K562 (cell line): ENCODE results near the gene STEAP2. TPM values are rescaled to one million over a fixed set of nuclear protein-coding genes. Genes with fewer than 3 reads are reported as not detected.
A peak's percentile ranks its signal among the peaks of the same experiment; 100 is the strongest.

Experiments
- ATAC-seq: fragments of 200-7000 bp; cut with Tn5 transposase; 3 replicates; pipeline ENCODE4 v1.9.1; 2020; ENCODE audit warnings: moderate library complexity
- BruUV-seq: library from RNA; stranded (reverse); fragments of 400-500 nt; replicated peaks from 2 replicates; lab custom pipeline; 2021; lab: Mats Ljungman, UMichigan
- CTCF ChIA-PET: fragments of 300-600 bp; formaldehyde crosslinking; extraction: SDS; loops from one replicate; lab custom pipeline; 2021; ENCODE audit warnings: low intra/inter-chr PET ratio; lab: Yijun Ruan, JAX
- POLR2A ChIA-PET: fragments of 300-600, 350-650 bp; sonication (Branson Sonifier 250); formaldehyde crosslinking; extraction: SDS; loops from one replicate; lab custom pipeline; 2021; ENCODE audit warnings: antibody characterized with exemption, inconsistent platforms; lab: Yijun Ruan, JAX
- DNase-seq, 4 experiments: peaks; one replicate each; pipeline versions ENCODE4 v3.0.0 to v3.0.0-alpha.2; 2011 to 2018; ENCODE audit warnings: low spot score in 3 of 4, mixed read lengths in 3 of 4; ENCODE audit errors: extremely low read depth in 1 of 4
- FAIRE-seq: peaks from 2 replicates; lab custom pipeline; 2011; peaks lifted over from hg19 to GRCh38; lab: Jason Lieb, UNC
- H2AFZ ChIP-seq: 2 replicates; pipeline ENCODE4 v1.6.0; 2011; ENCODE audit warnings: low read depth, low read length, control low read depth, inconsistent platforms
- H3K27ac ChIP-seq: fragments of 200-600 bp; 3 replicates; pipeline ENCODE4 v1.8.0; 2011; ENCODE audit warnings: low read depth, mild to moderate bottlenecking, control low read depth, inconsistent platforms, low read length, moderate library complexity, mixed read lengths; ENCODE audit errors: extremely low read depth
- H3K27me3 ChIP-seq, 2 experiments: fragments of 300-600 bp in 1 of 2; 2 replicates in 1 of 2; 3 replicates in 1 of 2; pipeline versions ENCODE4 v1.6.0 to v1.8.0; 2011; ENCODE audit warnings: inconsistent platforms in 2 of 2, low read length in 2 of 2, mild to moderate bottlenecking in 1 of 2, mixed read lengths in 1 of 2, moderate library complexity in 1 of 2; ENCODE audit not compliant: control insufficient read depth in 2 of 2, insufficient read depth in 2 of 2
- H3K36me3 ChIP-seq: fragments of 300-600 bp; 3 replicates; pipeline ENCODE4 v1.8.0; 2011; ENCODE audit warnings: mild to moderate bottlenecking, low read length, inconsistent platforms; ENCODE audit not compliant: control insufficient read depth, insufficient read depth
- H3K4me1 ChIP-seq, 2 experiments: fragments of 200-600 bp in 1 of 2; replicated peaks in 1 of 2; 2 replicates in 1 of 2; 3 replicates in 1 of 2; pipeline versions ENCODE4 v1.5.1 to v1.8.0; 2011; ENCODE audit warnings: inconsistent platforms in 2 of 2, low read length in 2 of 2, mild to moderate bottlenecking in 1 of 2, mixed read lengths in 1 of 2, moderate library complexity in 1 of 2; ENCODE audit not compliant: control insufficient read depth in 2 of 2, insufficient read depth in 2 of 2
- H3K4me2 ChIP-seq: 2 replicates; pipeline ENCODE4 v1.6.1; 2011; ENCODE audit warnings: low read length, control low read depth, inconsistent platforms, mixed read lengths; ENCODE audit not compliant: insufficient read depth
- H3K4me3 ChIP-seq: fragments of 200-600 bp; sonication (generic), shearing (Covaris generic); 2 replicates; pipeline ENCODE4 v1.5.1; 2016; ENCODE audit warnings: control low read depth, inconsistent platforms
- H3K79me2 ChIP-seq: fragments of 200-600 bp; 3 replicates; pipeline ENCODE4 v1.8.0; 2011; ENCODE audit warnings: low read length, inconsistent platforms; ENCODE audit not compliant: control insufficient read depth, insufficient read depth
- H3K9ac ChIP-seq, 2 experiments: 2 replicates each; pipeline versions ENCODE4 v1.6.0 to v1.6.1; 2011; ENCODE audit warnings: low read depth in 2 of 2, low read length in 2 of 2, control low read depth in 1 of 2, inconsistent platforms in 1 of 2, mild to moderate bottlenecking in 1 of 2, mixed read lengths in 1 of 2; ENCODE audit not compliant: insufficient read depth in 1 of 2
- H3K9me1 ChIP-seq: one replicate; pipeline ENCODE4 v1.6.0; 2011; ENCODE audit warnings: inconsistent platforms, mild to moderate bottlenecking, low read length, moderate library complexity; ENCODE audit not compliant: control insufficient read depth, insufficient read depth
- H3K9me3 ChIP-seq: replicated peaks from 2 replicates; pipeline ENCODE4 v1.5.1; 2011; ENCODE audit warnings: low read depth, low read length, inconsistent platforms; ENCODE audit not compliant: control insufficient read depth, insufficient read depth
- H4K20me1 ChIP-seq: replicated peaks from 2 replicates; pipeline ENCODE4 v1.6.1; 2011; ENCODE audit warnings: low read length, inconsistent platforms, mixed read lengths; ENCODE audit not compliant: control insufficient read depth, insufficient read depth
- ARHGAP35 ChIP-seq: fragments of 450-650 bp; IDR thresholded peaks from 2 replicates; pipeline ENCODE4 v1.6.1; 2018; ENCODE audit not compliant: partially characterized antibody
- CEBPB ChIP-seq: fragments of 450-650 bp; IDR thresholded peaks from 2 replicates; pipeline ENCODE4 v1.6.1; 2016; ENCODE audit warnings: missing genetic modification characterization, missing compliant biosample characterization
- NFIC ChIP-seq: fragments of 450-650 bp; IDR thresholded peaks from 2 replicates; pipeline ENCODE4 v1.6.1; 2017; ENCODE audit warnings: mild to moderate bottlenecking, inconsistent platforms
- RBM25 ChIP-seq: fragments of 200-400 bp; formaldehyde crosslinking; IDR thresholded peaks from 2 replicates; pipeline ENCODE4 v1.6.1; 2018; ENCODE audit warnings: low read length, low read depth, moderate library complexity; ENCODE audit not compliant: severe bottlenecking
- SRSF1 ChIP-seq: fragments of 200-400 bp; formaldehyde crosslinking; IDR thresholded peaks from 2 replicates; pipeline ENCODE4 v1.6.1; 2017; ENCODE audit warnings: mild to moderate bottlenecking, low read depth, low read length, moderate library complexity
- XRCC3 ChIP-seq: fragments of 450-650 bp; IDR thresholded peaks from 2 replicates; pipeline ENCODE4 v1.6.1; 2017; ENCODE audit warnings: mild to moderate bottlenecking, moderate library complexity
- ZNF274 ChIP-seq: IDR thresholded peaks from 2 replicates; pipeline ENCODE4 v1.6.1; 2011; ENCODE audit warnings: low read depth, mild to moderate bottlenecking, low read length, moderate library complexity, borderline replicate concordance
- ZNF324 ChIP-seq: fragments of 250-450 bp; sonication (Bioruptor Pico); IDR thresholded peaks from 2 replicates; pipeline ENCODE4 v1.4.0; 2020; ENCODE audit warnings: mild to moderate bottlenecking
- WGBS: fragments of 100-300 bp; shearing (Covaris generic); methylation state at CpG from one replicate; pipeline ENCODE4 v1.1.6; 2016; ENCODE audit warnings: low coverage, mixed read lengths; ENCODE audit not compliant: insufficient coverage; ENCODE audit errors: missing lambda C conversion rate; 5-methylcytosine and 5-hydroxymethylcytosine counted together
- in situ Hi-C: fragments of 300-500 bp; cut with MboI; formaldehyde crosslinking; loops from 4 replicates; pipeline ENCODE4 v1.15.0; 2018; ENCODE audit warnings: inconsistent platforms, mixed read lengths
- intact Hi-C: fragments of 100-400 bp; cut with micrococcal nuclease; formaldehyde crosslinking; loops from 2 replicates; pipeline ENCODE4 v1.14.2; 2022
- polyA plus RNA-seq, 8 experiments: library from polyadenylated mRNA; depleted of rRNA in 4 of 8; stranded (reverse) in 5 of 8; unstranded in 3 of 8; fragments of >200 nt; fragmentation: Nextera tagmentation in 2 of 8; fragmentation: Illumina TruSeq in 1 of 8; extraction: Ambion mirVana in 2 of 8; extraction: Trizol in 1 of 8; gene quantifications; 2 replicates each; pipeline versions ENCODE4 v1.2.1 to v1.2.3, GENCODE V29; 2011 to 2014; ENCODE audit warnings: inconsistent platforms in 1 of 8, missing spikeins in 1 of 8
- total RNA-seq, 7 experiments: library from RNA; depleted of rRNA in 6 of 7; stranded (reverse); fragments of >200 nt in 6 of 7; fragmentation: Illumina TruSeq in 2 of 7; extraction: Trizol in 2 of 7; gene quantifications; 2 replicates each; pipeline versions ENCODE4 v1.2.1 to v1.2.3, GENCODE V29; 2011 to 2021; ENCODE audit warnings: low replicate concordance in 1 of 7

STEAP2 gene
- total and polyA plus RNA-seq, 9 of the 15 experiments (the other 6 are each of a cell fraction or from before 2014, with no cell fraction given): 0.02 to 0.03 TPM; not detected in 7

DNA sequence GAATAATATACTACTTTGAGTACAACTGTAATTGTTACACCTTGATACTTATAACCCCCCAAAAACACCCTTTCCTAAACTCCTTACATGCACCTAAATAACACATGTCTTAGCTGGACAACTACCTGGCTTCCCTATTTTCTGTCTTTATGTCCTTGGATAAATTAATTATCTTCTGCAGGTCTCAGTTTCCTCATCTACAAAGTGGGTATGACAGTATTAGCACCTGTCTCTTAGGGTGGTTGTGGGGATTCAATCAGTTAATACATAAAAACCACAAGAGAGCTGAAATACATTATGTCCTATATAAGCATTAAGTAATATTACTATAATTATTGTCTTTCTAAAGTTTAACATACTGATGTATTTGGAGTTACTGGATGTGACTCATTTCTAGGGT is 10.8 kb downstream of the STEAP2 start:
- Histone ChIP-seq H2AFZ (no peak overlapping the region), H3K27me3 (no peaks in the 10 kb centered on the region), H3K9me3 (no peaks in the 10 kb centered on the region), H3K36me3 (no peaks in the 10 kb centered on the region), H3K9me1 (no peaks in the 10 kb centered on the region), H3K4me2 (no peak overlapping the region), H3K79me2 (no peaks in the 10 kb centered on the region), H3K27ac (no peak overlapping the region), H3K9ac (no peak overlapping the region), H3K4me1 (no peaks in the 10 kb centered on the region), H4K20me1 (no peaks in the 10 kb centered on the region), H3K4me3 (no peak overlapping the region)
- intact Hi-C loops: no loop called here
- FAIRE-seq: no peak
- ChIA-PET POLR2A (no interaction called here), CTCF (no interaction called here)
- TF ChIP-seq RBM25 (peak; percentile 47), ZNF324 (CRISPR knock-in tag) (no peak)
- no peak for DNase-seq
- in situ Hi-C loops: no loop called here
- no peak for ATAC-seq
- BruUV-seq: no TSS peak

DNA sequence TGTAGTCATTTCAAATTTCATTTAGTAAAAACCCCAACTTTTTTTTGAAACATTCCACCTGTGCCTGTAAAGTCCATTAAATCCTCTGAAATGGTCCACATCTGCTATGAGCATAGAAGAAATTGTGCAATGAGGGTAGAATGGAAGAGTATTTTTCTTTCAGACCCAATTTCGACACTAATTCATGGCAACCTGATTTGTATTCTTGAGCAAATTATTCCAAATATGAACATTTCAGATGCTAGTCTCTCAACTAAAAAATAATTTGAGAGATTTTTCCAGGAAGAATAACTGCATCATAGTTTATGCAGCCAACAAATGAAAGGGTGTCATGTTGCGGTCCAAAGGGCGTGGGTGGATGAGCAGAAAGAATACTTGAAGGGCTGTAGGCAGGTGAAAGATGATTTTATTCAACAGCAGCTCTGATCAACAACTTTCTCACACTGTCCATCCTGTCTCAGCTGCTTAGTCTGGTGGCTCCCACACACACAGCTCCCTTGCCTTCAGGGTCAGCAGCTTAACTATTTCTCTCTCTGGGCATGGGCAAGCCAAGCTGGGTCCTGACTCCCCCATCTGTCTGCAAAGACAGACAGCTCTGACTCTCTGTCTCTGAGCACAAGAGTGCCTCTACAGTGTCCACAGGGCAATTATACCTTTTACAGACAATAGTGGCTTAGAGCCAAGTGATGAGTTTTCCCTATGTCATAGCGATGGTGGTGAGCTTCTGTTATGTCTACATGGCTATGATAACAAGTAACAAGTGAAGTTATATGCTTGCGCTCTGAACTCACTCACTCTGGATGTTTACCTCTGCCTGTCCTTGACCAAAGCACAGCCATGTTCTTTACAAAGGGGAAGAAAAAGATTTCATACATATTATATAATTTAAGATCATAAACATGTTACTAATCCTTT is 11.5 kb downstream of the STEAP2 start:
- H3K4me2 ChIP-seq: no peak overlapping the region
- no peak for ATAC-seq
- CTCF ChIA-PET: no interaction called here
- peak; percentile 48; the same call in 1 of the 2 replicates for TF ChIP-seq NFIC
- no peak for TF ChIP-seq ARHGAP35
- TF ChIP-seq XRCC3: no peak
- TF ChIP-seq SRSF1: no peak
- TF ChIP-seq ZNF274: no peak
- TF ChIP-seq CEBPB: 0 out of 2 replicates have a peak, but pooled peaks have one; percentile 31

More for the DNA sequence above, 11.5 kb downstream of the STEAP2 start:
- H3K9me3 ChIP-seq: no peaks in the 10 kb centered on the region
- no peaks in the 10 kb centered on the region for H3K79me2 ChIP-seq
- intact Hi-C loops: no loop called here
- no peak overlapping the region for H3K4me3 ChIP-seq
- in situ Hi-C loops: no loop called here
- no peaks in the 10 kb centered on the region for H3K4me1 ChIP-seq
- no TSS peak for BruUV-seq
- no peak overlapping the region for H2AFZ ChIP-seq
- H3K36me3 ChIP-seq: no peaks in the 10 kb centered on the region
- DNase-seq (no peak), FAIRE-seq (no peak)
- no peak overlapping the region for H3K9ac ChIP-seq
- WGBS: 0% methylated on average over 5 of the region's 5 CpGs
- H3K27me3 ChIP-seq: no peaks in the 10 kb centered on the region
- no peak overlapping the region for H3K27ac ChIP-seq
- no peaks in the 10 kb centered on the region for H3K9me1 ChIP-seq
- POLR2A ChIA-PET: no interaction called here
- no peaks in the 10 kb centered on the region for H4K20me1 ChIP-seq
